ENCODE results near the gene RANBP17.
"Not testable (repeated sequence)": the region's sequence is repeated elsewhere in the genome, so short reads cannot be mapped to it uniquely, and the experiment has no call there.

Gene RANBP17

GRCh38 chr5:171272996-171273970 is 411.5 kb downstream of the RANBP17 start:
- DNase-seq (ENCODE audit: insufficient read length, low spot score), result no peak
- no peak for FAIRE-seq

- DNase-seq (ENCODE audit: insufficient read length, low spot score), result no peak
- FAIRE-seq, result no peak
Observed at GRCh38 chr5:171275841-171276544, 414.2 kb downstream of the RANBP17 start.

- FAIRE-seq (no peak), DNase-seq (ENCODE audit: insufficient read length, low spot score) (no peak)
Observed at GRCh38 chr5:171283753-171284152, 421.9 kb downstream of the RANBP17 start.

GRCh38 chr5:171285465-171285864 is 423.6 kb downstream of the RANBP17 start:
- FAIRE-seq (no peak), DNase-seq (ENCODE audit: insufficient read length, low spot score) (no peak)

- FAIRE-seq, result no peak
Observed at GRCh38 chr5:171288066-171288465, 426.2 kb downstream of the RANBP17 start.

GRCh38 chr5:171291371-171291770 is 429.6 kb downstream of the RANBP17 start:
- FAIRE-seq (no peak), DNase-seq (ENCODE audit: insufficient read length, low spot score) (no peak)

More at GRCh38 chr5:171288066-171288465, 426.2 kb downstream of the RANBP17 start:
- DNase-seq (ENCODE audit: insufficient read length, low spot score), result no peak

GRCh38 chr5:171295299-171295698 is 433.5 kb downstream of the RANBP17 start:
- FAIRE-seq, result no peak
- no peak for DNase-seq (ENCODE audit: insufficient read length, low spot score)

GRCh38 chr5:171295801-171296200 is 434.0 kb downstream of the RANBP17 start:
- no peak for DNase-seq (ENCODE audit: insufficient read length, low spot score)
- no peak for FAIRE-seq

GRCh38 chr5:171297941-171298340 is 436.1 kb downstream of the RANBP17 start:
- DNase-seq (ENCODE audit: insufficient read length, low spot score); FAIRE-seq: not testable (repeated sequence)

GRCh38 chr5:171299228-171299627 is 437.4 kb downstream of the RANBP17 start:
- DNase-seq (ENCODE audit: insufficient read length, low spot score) (no peak), FAIRE-seq (no peak)

GRCh38 chr5:171299851-171300250 is 438.0 kb downstream of the RANBP17 start:
- DNase-seq (ENCODE audit: insufficient read length, low spot score), result no peak
- FAIRE-seq, result no peak

GRCh38 chr5:171300358-171300757 is 438.5 kb downstream of the RANBP17 start:
- no peak for DNase-seq (ENCODE audit: insufficient read length, low spot score)
- FAIRE-seq, result no peak

GRCh38 chr5:171306166-171306565 is 444.3 kb downstream of the RANBP17 start:
- DNase-seq (ENCODE audit: insufficient read length, low spot score), result no peak
- FAIRE-seq, result no peak

GRCh38 chr5:171306781-171307591 is 445.2 kb downstream of the RANBP17 start:
- FAIRE-seq, result no peak

GRCh38 chr5:171307789-171308452 is 446.1 kb downstream of the RANBP17 start:
- no peak for DNase-seq (ENCODE audit: insufficient read length, low spot score)
- FAIRE-seq, result no peak

More at GRCh38 chr5:171306781-171307591, 445.2 kb downstream of the RANBP17 start:
- no peak for DNase-seq (ENCODE audit: insufficient read length, low spot score)

GRCh38 chr5:171308453-171309275 is 446.8 kb downstream of the RANBP17 start, which contains the start of gene TLX3:
TSS of gene TLX3 (plus strand) at chr5:171309248. CDS start at chr5:171309366, 118 bp downstream.
- FAIRE-seq, result no peak
- no peak for DNase-seq (ENCODE audit: insufficient read length, low spot score)

GRCh38 chr5:171309276-171310211 is 447.7 kb downstream of the RANBP17 start:
- DNase-seq (ENCODE audit: insufficient read length, low spot score) (no peak), FAIRE-seq (no peak)

GRCh38 chr5:171310212-171310818 is 448.5 kb downstream of the RANBP17 start:
- DNase-seq (ENCODE audit: insufficient read length, low spot score), result no peak
- FAIRE-seq, result no peak
